A549 (cell line): ENCODE results near the gene REC114. TPM values are rescaled to one million over a fixed set of nuclear protein-coding genes. Genes with fewer than 3 reads are reported as not detected.

Source experiments
- ATAC-seq, 2 experiments: fragments of 200-7000 bp in 1 of 2; fragments of >200 bp in 1 of 2; cut with Nextera tagmentation in 1 of 2; cut with Tn5 transposase in 1 of 2; 3 replicates each; pipeline versions ENCODE4 v1.8.0 to v1.9.1; 2018 to 2020; ENCODE audit warnings: mild to moderate bottlenecking in 1 of 2, moderate library complexity in 1 of 2
- CTCF ChIA-PET: fragments of 300-600 bp; sonication (Branson Sonifier 250); formaldehyde crosslinking; extraction: SDS; loops from one replicate; lab custom pipeline; 2021; ENCODE audit warnings: antibody characterized with exemption, inconsistent platforms; lab: Yijun Ruan, JAX
- POLR2A ChIA-PET: fragments of 350-600 bp; formaldehyde crosslinking; extraction: SDS; loops from one replicate; lab custom pipeline; 2021; ENCODE audit warnings: antibody characterized with exemption, inconsistent platforms; lab: Yijun Ruan, JAX
- DNase-seq, 2 experiments: peaks; one replicate each; pipeline versions ENCODE4 v3.0.0 to v3.0.0-alpha.2; 2011 to 2016; ENCODE audit warnings: low read depth in 1 of 2, low spot score in 1 of 2
- FAIRE-seq: peaks from 2 replicates; lab custom pipeline; 2011; peaks lifted over from hg19 to GRCh38; lab: Jason Lieb, UNC
- H3K27ac ChIP-seq, 2 experiments: fragments of >200 bp; sonication (Bioruptor Twin); formaldehyde crosslinking; 3 replicates each; pipeline ENCODE4 v1.5.1; 2016 to 2017
- H3K4me1 ChIP-seq: fragments of >200 bp; sonication (Bioruptor Twin); formaldehyde crosslinking; 3 replicates; pipeline ENCODE4 v1.6.1; 2016
- H3K4me2 ChIP-seq: fragments of >200 bp; sonication (Bioruptor Twin); formaldehyde crosslinking; 3 replicates; pipeline ENCODE4 v1.6.1; 2016
- H3K4me3 ChIP-seq: fragments of >200 bp; sonication (Bioruptor Twin); formaldehyde crosslinking; 3 replicates; pipeline ENCODE4 v1.5.1; 2016
- H3K9me3 ChIP-seq: fragments of >200 bp; sonication (Bioruptor Twin); formaldehyde crosslinking; 3 replicates; pipeline ENCODE4 v1.6.1; 2016
- CBX2 ChIP-seq: fragments of 200-600 bp; sonication (generic); IDR thresholded peaks from 2 replicates; pipeline ENCODE4 v1.6.1; 2016; ENCODE audit warnings: low read depth, mild to moderate bottlenecking, borderline replicate concordance
- CBX8 ChIP-seq: fragments of 200-600 bp; sonication (generic); IDR thresholded peaks from 2 replicates; pipeline ENCODE4 v1.6.1; 2016
- CEBPB ChIP-seq, 2 experiments: fragments of >200 bp in 1 of 2; sonication (Bioruptor Twin) in 1 of 2; formaldehyde crosslinking in 1 of 2; IDR thresholded peaks; 2 replicates each; pipeline ENCODE4 v1.6.1; 2012 to 2016
- ESRRA ChIP-seq: fragments of 150-350 bp; IDR thresholded peaks from 2 replicates; pipeline ENCODE4 v1.6.1; 2014; ENCODE audit warnings: mild to moderate bottlenecking, low read length, borderline replicate concordance
- FOSL2 ChIP-seq, 2 experiments: fragments of 450-650 bp in 1 of 2; fragments of >200 bp in 1 of 2; sonication (Bioruptor Twin) in 1 of 2; formaldehyde crosslinking; IDR thresholded peaks; 2 replicates each; pipeline versions ENCODE4 v1.5.0 to v1.6.1; 2016 to 2020; ENCODE audit warnings: mild to moderate bottlenecking in 1 of 2, moderate library complexity in 1 of 2
- FOXS1 ChIP-seq: fragments of 250-450 bp; sonication (Bioruptor Pico); IDR thresholded peaks from 2 replicates; pipeline ENCODE4 v1.5.0; 2020; ENCODE audit warnings: mild to moderate bottlenecking, moderate library complexity
- HDAC2 ChIP-seq: fragments of 200-600 bp; sonication (generic); IDR thresholded peaks from 2 replicates; pipeline ENCODE4 v1.6.1; 2016
- HEYL ChIP-seq: fragments of 250-450 bp; sonication (Bioruptor Pico); IDR thresholded peaks from 2 replicates; pipeline ENCODE4 v1.8.0; 2021; ENCODE audit warnings: mild to moderate bottlenecking, moderate library complexity
- HOXA7 ChIP-seq: fragments of 250-450 bp; sonication (Bioruptor Pico); IDR thresholded peaks from 2 replicates; pipeline ENCODE4 v1.5.0; 2020; ENCODE audit warnings: mild to moderate bottlenecking, moderate library complexity
- JUN ChIP-seq, 2 experiments: fragments of >200 bp; sonication (Bioruptor Twin); formaldehyde crosslinking; IDR thresholded peaks; 2 replicates in 1 of 2; 3 replicates in 1 of 2; pipeline ENCODE4 v1.6.1; 2016 to 2017
- MAFK ChIP-seq: fragments of 450-650 bp; IDR thresholded peaks from 2 replicates; pipeline ENCODE4 v1.6.1; 2014; ENCODE audit not compliant: partially characterized antibody
- NFE2L2 ChIP-seq: fragments of 150-350 bp; conservative IDR thresholded peaks from 2 replicates; pipeline ENCODE4 v1.6.1; 2014; ENCODE audit warnings: low read length
- NPAS2 ChIP-seq: fragments of 250-450 bp; sonication (Bioruptor Pico); IDR thresholded peaks from 2 replicates; pipeline ENCODE4 v1.8.0; 2022; ENCODE audit warnings: mild to moderate bottlenecking, moderate library complexity, borderline replicate concordance
- NR3C1 ChIP-seq: fragments of >200 bp; sonication (Bioruptor Twin); formaldehyde crosslinking; IDR thresholded peaks from 3 replicates; pipeline ENCODE4 v1.6.1; 2017
- POLR2A ChIP-seq: IDR thresholded peaks from 2 replicates; pipeline ENCODE4 v1.6.1; 2012; ENCODE audit warnings: mild to moderate bottlenecking, low read length
- RAD21 ChIP-seq, 2 experiments: fragments of >200 bp in 1 of 2; sonication (Bioruptor Twin) in 1 of 2; formaldehyde crosslinking in 1 of 2; IDR thresholded peaks in 1 of 2; conservative IDR thresholded peaks in 1 of 2; 2 replicates in 1 of 2; 3 replicates in 1 of 2; pipeline ENCODE4 v1.6.1; 2012 to 2018; ENCODE audit warnings: inconsistent platforms in 1 of 2
- SMC3 ChIP-seq: fragments of >200 bp; sonication (Bioruptor Twin); formaldehyde crosslinking; IDR thresholded peaks from 3 replicates; pipeline ENCODE4 v1.6.1; 2018; ENCODE audit warnings: inconsistent platforms
- SREBF2 ChIP-seq: fragments of 450-650 bp; IDR thresholded peaks from 2 replicates; pipeline ENCODE4 v1.6.1; 2014; ENCODE audit warnings: mild to moderate bottlenecking, moderate library complexity
- ZC3H11A ChIP-seq: fragments of 450-650 bp; IDR thresholded peaks from 2 replicates; pipeline ENCODE4 v1.6.1; 2014; ENCODE audit warnings: antibody characterized with exemption, mild to moderate bottlenecking
- ZFP36 ChIP-seq: fragments of 450-650 bp; IDR thresholded peaks from 2 replicates; pipeline ENCODE4 v1.6.1; 2014; ENCODE audit warnings: borderline replicate concordance; ENCODE audit not compliant: partially characterized antibody
- ZNF302 ChIP-seq: fragments of 250-450 bp; sonication (Bioruptor Pico); IDR thresholded peaks from 2 replicates; pipeline ENCODE4 v1.9.0; 2021; ENCODE audit warnings: inconsistent platforms, mild to moderate bottlenecking, moderate library complexity
- WGBS: methylation state at CpG from one replicate; pipeline ENCODE4 v1.1.6; 2017; ENCODE audit errors: missing lambda C conversion rate; 5-methylcytosine and 5-hydroxymethylcytosine counted together
- polyA plus RNA-seq, 4 experiments: library from polyadenylated mRNA; depleted of rRNA in 3 of 4; stranded (reverse); fragments of >200 nt; fragmentation: RNase III in 1 of 4; extraction: RNeasy Plus Mini Kit Qiagen cat#74134 plus additional on column Dnase treatment in 1 of 4; gene quantifications; 2 replicates in 3 of 4; 3 replicates in 1 of 4; pipeline ENCODE4 v1.2.3, GENCODE V29; 2011 to 2017
- TF ChIP-seq, protein P1 (sequence below): fragments of 200-600 bp; sonication (generic); IDR thresholded peaks from 2 replicates; pipeline ENCODE4 v1.6.1; 2016; ENCODE audit warnings: antibody characterized with exemption, mild to moderate bottlenecking, moderate library complexity
- TF ChIP-seq, protein P2 (sequence below): IDR thresholded peaks from 2 replicates; pipeline ENCODE4 v1.6.1; 2012; ENCODE audit warnings: low read depth, borderline replicate concordance
- TF ChIP-seq, protein P3 (sequence below): IDR thresholded peaks from 2 replicates; pipeline ENCODE4 v1.6.1; 2012
- TF ChIP-seq, protein P4 (sequence below): fragments of >200 bp; sonication (Bioruptor Twin); formaldehyde crosslinking; IDR thresholded peaks from 3 replicates; pipeline ENCODE4 v1.6.1; 2016
- TF ChIP-seq, protein P5 (sequence below): fragments of 150-350 bp; IDR thresholded peaks from 2 replicates; pipeline ENCODE4 v1.6.1; 2014; ENCODE audit warnings: low read depth, mild to moderate bottlenecking, low read length

Gene REC114
- polyA plus RNA-seq, 2 of the 4 experiments (the other 2 are of a cell fraction) = not detected

DNA sequence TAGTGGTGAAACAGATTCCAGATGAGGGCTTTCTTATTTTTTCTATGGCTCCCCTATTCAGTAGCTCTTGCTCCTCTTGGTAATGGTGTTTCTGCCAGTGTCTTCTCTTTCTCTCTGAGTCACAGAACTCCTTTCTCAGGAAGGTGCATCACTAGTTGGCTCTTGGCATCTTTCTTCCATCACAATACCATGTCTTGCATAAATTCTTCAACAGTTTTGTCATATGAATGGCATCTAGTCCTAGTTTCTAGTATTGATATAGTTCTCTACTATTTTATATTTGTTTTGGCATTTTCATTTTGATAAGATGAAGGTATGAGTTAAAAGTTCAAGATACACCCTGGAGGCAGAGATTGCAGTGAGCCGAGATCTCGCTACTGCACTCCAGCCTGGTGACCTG, 51.0 kb downstream of the REC114 start:
- ATAC-seq (no peak), FAIRE-seq (no peak)
- TF ChIP-seq FOXS1 (CRISPR knock-in tag) (no peak), NR3C1 (no peak), ZFP36 (no peak)
- TF ChIP-seq, protein P1, sequence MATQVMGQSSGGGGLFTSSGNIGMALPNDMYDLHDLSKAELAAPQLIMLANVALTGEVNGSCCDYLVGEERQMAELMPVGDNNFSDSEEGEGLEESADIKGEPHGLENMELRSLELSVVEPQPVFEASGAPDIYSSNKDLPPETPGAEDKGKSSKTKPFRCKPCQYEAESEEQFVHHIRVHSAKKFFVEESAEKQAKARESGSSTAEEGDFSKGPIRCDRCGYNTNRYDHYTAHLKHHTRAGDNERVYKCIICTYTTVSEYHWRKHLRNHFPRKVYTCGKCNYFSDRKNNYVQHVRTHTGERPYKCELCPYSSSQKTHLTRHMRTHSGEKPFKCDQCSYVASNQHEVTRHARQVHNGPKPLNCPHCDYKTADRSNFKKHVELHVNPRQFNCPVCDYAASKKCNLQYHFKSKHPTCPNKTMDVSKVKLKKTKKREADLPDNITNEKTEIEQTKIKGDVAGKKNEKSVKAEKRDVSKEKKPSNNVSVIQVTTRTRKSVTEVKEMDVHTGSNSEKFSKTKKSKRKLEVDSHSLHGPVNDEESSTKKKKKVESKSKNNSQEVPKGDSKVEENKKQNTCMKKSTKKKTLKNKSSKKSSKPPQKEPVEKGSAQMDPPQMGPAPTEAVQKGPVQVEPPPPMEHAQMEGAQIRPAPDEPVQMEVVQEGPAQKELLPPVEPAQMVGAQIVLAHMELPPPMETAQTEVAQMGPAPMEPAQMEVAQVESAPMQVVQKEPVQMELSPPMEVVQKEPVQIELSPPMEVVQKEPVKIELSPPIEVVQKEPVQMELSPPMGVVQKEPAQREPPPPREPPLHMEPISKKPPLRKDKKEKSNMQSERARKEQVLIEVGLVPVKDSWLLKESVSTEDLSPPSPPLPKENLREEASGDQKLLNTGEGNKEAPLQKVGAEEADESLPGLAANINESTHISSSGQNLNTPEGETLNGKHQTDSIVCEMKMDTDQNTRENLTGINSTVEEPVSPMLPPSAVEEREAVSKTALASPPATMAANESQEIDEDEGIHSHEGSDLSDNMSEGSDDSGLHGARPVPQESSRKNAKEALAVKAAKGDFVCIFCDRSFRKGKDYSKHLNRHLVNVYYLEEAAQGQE = no peak
- TF ChIP-seq, protein P2, sequence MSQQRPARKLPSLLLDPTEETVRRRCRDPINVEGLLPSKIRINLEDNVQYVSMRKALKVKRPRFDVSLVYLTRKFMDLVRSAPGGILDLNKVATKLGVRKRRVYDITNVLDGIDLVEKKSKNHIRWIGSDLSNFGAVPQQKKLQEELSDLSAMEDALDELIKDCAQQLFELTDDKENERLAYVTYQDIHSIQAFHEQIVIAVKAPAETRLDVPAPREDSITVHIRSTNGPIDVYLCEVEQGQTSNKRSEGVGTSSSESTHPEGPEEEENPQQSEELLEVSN = no peak
- TF ChIP-seq, protein P3, sequence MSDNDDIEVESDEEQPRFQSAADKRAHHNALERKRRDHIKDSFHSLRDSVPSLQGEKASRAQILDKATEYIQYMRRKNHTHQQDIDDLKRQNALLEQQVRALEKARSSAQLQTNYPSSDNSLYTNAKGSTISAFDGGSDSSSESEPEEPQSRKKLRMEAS = no peak

DNA sequence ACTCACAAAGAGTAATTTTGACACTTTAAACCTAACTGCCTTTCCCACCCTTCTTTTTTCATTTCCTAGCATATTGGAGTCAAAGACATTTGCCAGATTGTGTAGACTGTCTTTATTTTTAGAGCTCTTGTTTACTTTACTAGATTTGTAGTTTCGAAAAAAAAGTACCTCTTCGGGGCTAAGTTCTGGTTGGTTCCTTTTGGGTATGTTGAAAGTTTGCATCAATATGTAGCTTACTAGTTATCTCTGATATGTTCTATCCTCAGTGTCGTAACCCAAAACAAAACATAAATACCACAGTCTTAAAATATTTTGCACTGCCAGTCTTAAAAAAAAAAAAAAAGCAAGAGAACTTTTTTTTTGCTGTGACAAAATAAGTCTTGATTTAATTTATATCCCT, 52.2 kb downstream of the REC114 start:
- H3K4me3 ChIP-seq = no peak overlapping the region
- no peak for DNase-seq
- H3K4me1 ChIP-seq = no peaks in the 10 kb centered on the region
- no peak overlapping the region for H3K27ac ChIP-seq
- no peak for ATAC-seq
- H3K9me3 ChIP-seq = no peaks in the 10 kb centered on the region
- TF ChIP-seq CBX2 = no peak
- no peak for TF ChIP-seq HOXA7
- TF ChIP-seq SREBF2 = no peak
- no peak for TF ChIP-seq HDAC2
- TF ChIP-seq MAFK = no peak
- no peak for TF ChIP-seq HEYL (CRISPR knock-in tag)
- TF ChIP-seq, protein P4, sequence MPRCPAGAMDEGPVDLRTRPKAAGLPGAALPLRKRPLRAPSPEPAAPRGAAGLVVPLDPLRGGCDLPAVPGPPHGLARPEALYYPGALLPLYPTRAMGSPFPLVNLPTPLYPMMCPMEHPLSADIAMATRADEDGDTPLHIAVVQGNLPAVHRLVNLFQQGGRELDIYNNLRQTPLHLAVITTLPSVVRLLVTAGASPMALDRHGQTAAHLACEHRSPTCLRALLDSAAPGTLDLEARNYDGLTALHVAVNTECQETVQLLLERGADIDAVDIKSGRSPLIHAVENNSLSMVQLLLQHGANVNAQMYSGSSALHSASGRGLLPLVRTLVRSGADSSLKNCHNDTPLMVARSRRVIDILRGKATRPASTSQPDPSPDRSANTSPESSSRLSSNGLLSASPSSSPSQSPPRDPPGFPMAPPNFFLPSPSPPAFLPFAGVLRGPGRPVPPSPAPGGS = no peak
- no peak for TF ChIP-seq CBX8
- TF ChIP-seq, protein P5, sequence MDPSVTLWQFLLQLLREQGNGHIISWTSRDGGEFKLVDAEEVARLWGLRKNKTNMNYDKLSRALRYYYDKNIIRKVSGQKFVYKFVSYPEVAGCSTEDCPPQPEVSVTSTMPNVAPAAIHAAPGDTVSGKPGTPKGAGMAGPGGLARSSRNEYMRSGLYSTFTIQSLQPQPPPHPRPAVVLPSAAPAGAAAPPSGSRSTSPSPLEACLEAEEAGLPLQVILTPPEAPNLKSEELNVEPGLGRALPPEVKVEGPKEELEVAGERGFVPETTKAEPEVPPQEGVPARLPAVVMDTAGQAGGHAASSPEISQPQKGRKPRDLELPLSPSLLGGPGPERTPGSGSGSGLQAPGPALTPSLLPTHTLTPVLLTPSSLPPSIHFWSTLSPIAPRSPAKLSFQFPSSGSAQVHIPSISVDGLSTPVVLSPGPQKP = no peak
- no peak for TF ChIP-seq POLR2A
- no peak for TF ChIP-seq NPAS2 (CRISPR knock-in tag)
- no peak overlapping the region for H3K4me2 ChIP-seq
- FAIRE-seq = no peak
- CTCF ChIA-PET = interaction anchor here (0.7 to 1.0 kb wide), 2 partner anchors 9 to 18 kb away, joined by 3 to 4 read pairs; no protein-coding TSS in a partner anchor
- POLR2A ChIA-PET = interaction anchor here (0.6 kb wide), 1 partner anchor 69 kb away, joined by 4 read pairs; no protein-coding TSS in a partner anchor
- 32% methylated on average over 3 of the region's 3 CpGs for WGBS

More for the DNA sequence above, 51.0 kb downstream of the REC114 start:
- Histone ChIP-seq H3K9me3 (no peaks in the 10 kb centered on the region), H3K4me1 (no peaks in the 10 kb centered on the region), H3K27ac (no peak overlapping the region), H3K4me3 (no peak overlapping the region), H3K4me2 (no peak overlapping the region)
- DNase-seq = no peak
- ChIA-PET POLR2A (no interaction called here), CTCF (no interaction called here)
- 53% methylated on average over 2 of the region's 2 CpGs for WGBS

DNA sequence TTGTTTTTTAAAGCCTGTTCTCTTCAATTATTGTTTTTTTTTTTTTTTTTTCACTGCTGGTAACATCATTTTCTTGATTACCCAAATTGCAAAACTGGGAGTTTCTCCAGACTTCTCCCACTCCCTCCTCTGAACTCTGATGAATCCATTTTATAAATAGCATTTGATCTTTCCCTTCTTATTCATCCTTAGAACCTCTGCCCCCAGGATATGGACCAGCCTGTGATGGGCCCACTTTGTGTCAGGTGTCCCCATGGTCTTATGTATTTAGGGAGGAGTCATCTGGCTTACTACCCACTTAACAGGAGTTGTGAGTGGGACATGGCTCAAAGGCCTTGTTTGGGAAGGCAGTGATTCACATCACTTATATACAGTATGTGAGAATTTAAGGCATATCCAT, 57.7 kb downstream of the REC114 start:
- FAIRE-seq (no peak), DNase-seq (no peak), ATAC-seq (no peak)
- H3K9me3 ChIP-seq = no peaks in the 10 kb centered on the region
- H3K27ac ChIP-seq = no peak overlapping the region
- ChIA-PET CTCF (no interaction called here), POLR2A (no interaction called here)
- H3K4me3 ChIP-seq = no peak overlapping the region
- H3K4me2 ChIP-seq = no peak overlapping the region
- no peaks in the 10 kb centered on the region for H3K4me1 ChIP-seq
- TF ChIP-seq NFE2L2 (no peak), RAD21 (conservative IDR thresholded peaks at IDR 0.05 in 1 of 2, IDR thresholded peaks at IDR 0.05 in 1 of 2) (no peak), ESRRA (no peak), SMC3 (no peak), ZC3H11A (no peak), ZFP36 (no peak), JUN (IDR thresholded peaks at IDR 0.05) (no peak), FOSL2 (IDR thresholded peaks at IDR 0.05) (no peak), FOSL2 (CRISPR knock-in tag; IDR thresholded peaks at IDR 0.05) (no peak), CEBPB (IDR thresholded peaks at IDR 0.05) (no peak), ZNF302 (CRISPR knock-in tag) (no peak)
- TF ChIP-seq, protein P1 = no peak
